HepG2 (cell line): ENCODE data around the gene TNIP1. TPM values are rescaled to one million over a fixed set of nuclear protein-coding genes. Genes with fewer than 3 reads are reported as not detected.

Experiments
- ETV6 ChIP-seq: sonication (generic); formaldehyde crosslinking; conservative IDR thresholded peaks from 2 replicates; pipeline ENCODE4 v1.4.0; 2020; ENCODE audit warnings: missing genetic modification reagents
- ZBTB3 ChIP-seq: sonication (generic); formaldehyde crosslinking; IDR thresholded peaks from 2 replicates; pipeline ENCODE4 v1.4.0; 2020; ENCODE audit warnings: low read depth, mild to moderate bottlenecking, moderate library complexity, missing genetic modification reagents, borderline replicate concordance
- ZMYM3 ChIP-seq: sonication (generic); formaldehyde crosslinking; IDR thresholded peaks from 2 replicates; pipeline ENCODE4 v1.5.1; 2020; ENCODE audit warnings: mild to moderate bottlenecking, missing genetic modification reagents
- ZNF30 ChIP-seq: sonication (generic); formaldehyde crosslinking; IDR thresholded peaks from 2 replicates; pipeline ENCODE4 v1.5.0; 2020; ENCODE audit warnings: mild to moderate bottlenecking, missing genetic modification reagents
- ZNF430 ChIP-seq: sonication (generic); formaldehyde crosslinking; IDR thresholded peaks from 2 replicates; pipeline ENCODE4 v1.9.0; 2021; ENCODE audit warnings: mild to moderate bottlenecking, missing genetic modification reagents
- ZNF460 ChIP-seq: sonication (generic); formaldehyde crosslinking; IDR thresholded peaks from 2 replicates; pipeline ENCODE4 v1.5.1; 2020; ENCODE audit warnings: missing genetic modification reagents, mild to moderate bottlenecking, borderline replicate concordance
- polyA plus RNA-seq, 8 experiments: library from polyadenylated mRNA; depleted of rRNA in 3 of 8; stranded (reverse) in 7 of 8; unstranded in 1 of 8; fragments of >200 nt; fragmentation: Illumina TruSeq in 4 of 8; extraction: Trizol in 4 of 8; gene quantifications; 2 replicates each; pipeline versions ENCODE4 v1.2.1 to v1.2.3, GENCODE V29; 2011 to 2016; ENCODE audit warnings: low read depth in 4 of 8, missing spikeins in 1 of 8, mixed read lengths in 1 of 8; ENCODE audit not compliant: insufficient read depth in 1 of 8
- total RNA-seq, 5 experiments: library from RNA; depleted of rRNA; stranded (reverse); fragments of >200 nt; fragmentation: Illumina TruSeq; extraction: Trizol; gene quantifications; 2 replicates each; pipeline ENCODE4 v1.2.3, GENCODE V29; 2016; ENCODE audit warnings: low read depth in 1 of 5
- TF ChIP-seq, protein P1 (sequence below): sonication (generic); formaldehyde crosslinking; IDR thresholded peaks from 2 replicates; pipeline ENCODE4 v1.4.0; 2020; ENCODE audit warnings: missing genetic modification reagents, borderline replicate concordance
- TF ChIP-seq, protein P2 (sequence below): sonication (generic); formaldehyde crosslinking; conservative IDR thresholded peaks from 2 replicates; pipeline ENCODE4 v1.8.1; 2023; ENCODE audit warnings: missing genetic modification reagents
- TF ChIP-seq, protein P3 (sequence below): sonication (generic); formaldehyde crosslinking; conservative IDR thresholded peaks from 2 replicates; pipeline ENCODE4 v1.5.0; 2020; ENCODE audit warnings: missing genetic modification reagents
- TF ChIP-seq, protein P4 (sequence below): sonication (generic); formaldehyde crosslinking; IDR thresholded peaks from 2 replicates; pipeline ENCODE4 v1.4.0; 2020; ENCODE audit warnings: missing genetic modification reagents
- TF ChIP-seq, protein P5 (sequence below): IDR thresholded peaks from 2 replicates; pipeline ENCODE4 v1.6.1; 2016; ENCODE audit warnings: missing biosample characterization, missing genetic modification reagents, low read depth
- TF ChIP-seq, protein P6 (sequence below): sonication (generic); formaldehyde crosslinking; IDR thresholded peaks from 2 replicates; pipeline ENCODE4 v1.4.0; 2020; ENCODE audit warnings: missing genetic modification reagents

The TNIP1 gene
- total and polyA plus RNA-seq, 2 of the 13 experiments (the other 11 are each of a cell fraction or from before 2014, with no cell fraction given) = 26.2 to 45.9 TPM

DNA sequence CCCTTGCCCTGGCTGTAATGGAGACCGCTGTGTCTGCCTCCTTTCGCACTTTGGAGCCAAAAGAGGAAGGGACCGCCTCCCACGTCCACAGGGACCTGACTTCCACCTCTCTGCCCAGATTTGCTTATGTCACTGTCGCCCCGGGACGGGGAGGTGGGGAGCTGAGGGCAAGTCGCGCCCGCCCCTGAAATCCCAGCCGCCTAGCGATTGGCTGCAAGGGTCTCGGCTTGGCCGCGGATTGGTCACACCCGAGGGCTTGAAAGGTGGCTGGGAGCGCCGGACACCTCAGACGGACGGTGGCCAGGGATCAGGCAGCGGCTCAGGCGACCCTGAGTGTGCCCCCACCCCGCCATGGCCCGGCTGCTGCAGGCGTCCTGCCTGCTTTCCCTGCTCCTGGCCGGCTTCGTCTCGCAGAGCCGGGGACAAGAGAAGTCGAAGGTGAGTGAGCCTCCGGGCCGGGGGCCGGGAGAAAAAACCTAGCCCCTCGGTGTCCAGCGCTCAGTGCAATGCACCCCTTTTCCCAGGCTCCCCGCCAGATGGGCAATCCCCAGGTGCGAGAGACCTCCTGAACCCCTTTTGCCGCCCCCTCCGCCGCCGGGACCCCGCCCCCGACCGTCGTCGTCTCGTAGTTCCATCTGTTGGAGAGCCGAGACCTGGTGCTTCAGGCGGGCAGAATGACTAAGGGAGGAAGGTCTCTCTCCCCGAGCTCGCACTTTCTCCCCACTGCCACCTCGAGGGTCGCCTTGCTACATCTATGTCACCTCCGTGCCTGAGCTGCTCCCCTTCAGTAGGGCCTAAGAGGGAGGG lies 60.3 kb downstream of the TNIP1 start, which contains the start of gene GPX3 (continued):
- TF ChIP-seq, protein P1, sequence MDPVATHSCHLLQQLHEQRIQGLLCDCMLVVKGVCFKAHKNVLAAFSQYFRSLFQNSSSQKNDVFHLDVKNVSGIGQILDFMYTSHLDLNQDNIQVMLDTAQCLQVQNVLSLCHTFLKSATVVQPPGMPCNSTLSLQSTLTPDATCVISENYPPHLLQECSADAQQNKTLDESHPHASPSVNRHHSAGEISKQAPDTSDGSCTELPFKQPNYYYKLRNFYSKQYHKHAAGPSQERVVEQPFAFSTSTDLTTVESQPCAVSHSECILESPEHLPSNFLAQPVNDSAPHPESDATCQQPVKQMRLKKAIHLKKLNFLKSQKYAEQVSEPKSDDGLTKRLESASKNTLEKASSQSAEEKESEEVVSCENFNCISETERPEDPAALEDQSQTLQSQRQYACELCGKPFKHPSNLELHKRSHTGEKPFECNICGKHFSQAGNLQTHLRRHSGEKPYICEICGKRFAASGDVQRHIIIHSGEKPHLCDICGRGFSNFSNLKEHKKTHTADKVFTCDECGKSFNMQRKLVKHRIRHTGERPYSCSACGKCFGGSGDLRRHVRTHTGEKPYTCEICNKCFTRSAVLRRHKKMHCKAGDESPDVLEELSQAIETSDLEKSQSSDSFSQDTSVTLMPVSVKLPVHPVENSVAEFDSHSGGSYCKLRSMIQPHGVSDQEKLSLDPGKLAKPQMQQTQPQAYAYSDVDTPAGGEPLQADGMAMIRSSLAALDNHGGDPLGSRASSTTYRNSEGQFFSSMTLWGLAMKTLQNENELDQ (CRISPR knock-in tag) = no peak
- TF ChIP-seq, protein P2, sequence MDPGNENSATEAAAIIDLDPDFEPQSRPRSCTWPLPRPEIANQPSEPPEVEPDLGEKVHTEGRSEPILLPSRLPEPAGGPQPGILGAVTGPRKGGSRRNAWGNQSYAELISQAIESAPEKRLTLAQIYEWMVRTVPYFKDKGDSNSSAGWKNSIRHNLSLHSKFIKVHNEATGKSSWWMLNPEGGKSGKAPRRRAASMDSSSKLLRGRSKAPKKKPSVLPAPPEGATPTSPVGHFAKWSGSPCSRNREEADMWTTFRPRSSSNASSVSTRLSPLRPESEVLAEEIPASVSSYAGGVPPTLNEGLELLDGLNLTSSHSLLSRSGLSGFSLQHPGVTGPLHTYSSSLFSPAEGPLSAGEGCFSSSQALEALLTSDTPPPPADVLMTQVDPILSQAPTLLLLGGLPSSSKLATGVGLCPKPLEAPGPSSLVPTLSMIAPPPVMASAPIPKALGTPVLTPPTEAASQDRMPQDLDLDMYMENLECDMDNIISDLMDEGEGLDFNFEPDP (CRISPR knock-in tag) = no peak
- TF ChIP-seq, protein P3, sequence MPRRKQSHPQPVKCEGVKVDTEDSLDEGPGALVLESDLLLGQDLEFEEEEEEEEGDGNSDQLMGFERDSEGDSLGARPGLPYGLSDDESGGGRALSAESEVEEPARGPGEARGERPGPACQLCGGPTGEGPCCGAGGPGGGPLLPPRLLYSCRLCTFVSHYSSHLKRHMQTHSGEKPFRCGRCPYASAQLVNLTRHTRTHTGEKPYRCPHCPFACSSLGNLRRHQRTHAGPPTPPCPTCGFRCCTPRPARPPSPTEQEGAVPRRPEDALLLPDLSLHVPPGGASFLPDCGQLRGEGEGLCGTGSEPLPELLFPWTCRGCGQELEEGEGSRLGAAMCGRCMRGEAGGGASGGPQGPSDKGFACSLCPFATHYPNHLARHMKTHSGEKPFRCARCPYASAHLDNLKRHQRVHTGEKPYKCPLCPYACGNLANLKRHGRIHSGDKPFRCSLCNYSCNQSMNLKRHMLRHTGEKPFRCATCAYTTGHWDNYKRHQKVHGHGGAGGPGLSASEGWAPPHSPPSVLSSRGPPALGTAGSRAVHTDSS (CRISPR knock-in tag) = no peak
- TF ChIP-seq, protein P4, sequence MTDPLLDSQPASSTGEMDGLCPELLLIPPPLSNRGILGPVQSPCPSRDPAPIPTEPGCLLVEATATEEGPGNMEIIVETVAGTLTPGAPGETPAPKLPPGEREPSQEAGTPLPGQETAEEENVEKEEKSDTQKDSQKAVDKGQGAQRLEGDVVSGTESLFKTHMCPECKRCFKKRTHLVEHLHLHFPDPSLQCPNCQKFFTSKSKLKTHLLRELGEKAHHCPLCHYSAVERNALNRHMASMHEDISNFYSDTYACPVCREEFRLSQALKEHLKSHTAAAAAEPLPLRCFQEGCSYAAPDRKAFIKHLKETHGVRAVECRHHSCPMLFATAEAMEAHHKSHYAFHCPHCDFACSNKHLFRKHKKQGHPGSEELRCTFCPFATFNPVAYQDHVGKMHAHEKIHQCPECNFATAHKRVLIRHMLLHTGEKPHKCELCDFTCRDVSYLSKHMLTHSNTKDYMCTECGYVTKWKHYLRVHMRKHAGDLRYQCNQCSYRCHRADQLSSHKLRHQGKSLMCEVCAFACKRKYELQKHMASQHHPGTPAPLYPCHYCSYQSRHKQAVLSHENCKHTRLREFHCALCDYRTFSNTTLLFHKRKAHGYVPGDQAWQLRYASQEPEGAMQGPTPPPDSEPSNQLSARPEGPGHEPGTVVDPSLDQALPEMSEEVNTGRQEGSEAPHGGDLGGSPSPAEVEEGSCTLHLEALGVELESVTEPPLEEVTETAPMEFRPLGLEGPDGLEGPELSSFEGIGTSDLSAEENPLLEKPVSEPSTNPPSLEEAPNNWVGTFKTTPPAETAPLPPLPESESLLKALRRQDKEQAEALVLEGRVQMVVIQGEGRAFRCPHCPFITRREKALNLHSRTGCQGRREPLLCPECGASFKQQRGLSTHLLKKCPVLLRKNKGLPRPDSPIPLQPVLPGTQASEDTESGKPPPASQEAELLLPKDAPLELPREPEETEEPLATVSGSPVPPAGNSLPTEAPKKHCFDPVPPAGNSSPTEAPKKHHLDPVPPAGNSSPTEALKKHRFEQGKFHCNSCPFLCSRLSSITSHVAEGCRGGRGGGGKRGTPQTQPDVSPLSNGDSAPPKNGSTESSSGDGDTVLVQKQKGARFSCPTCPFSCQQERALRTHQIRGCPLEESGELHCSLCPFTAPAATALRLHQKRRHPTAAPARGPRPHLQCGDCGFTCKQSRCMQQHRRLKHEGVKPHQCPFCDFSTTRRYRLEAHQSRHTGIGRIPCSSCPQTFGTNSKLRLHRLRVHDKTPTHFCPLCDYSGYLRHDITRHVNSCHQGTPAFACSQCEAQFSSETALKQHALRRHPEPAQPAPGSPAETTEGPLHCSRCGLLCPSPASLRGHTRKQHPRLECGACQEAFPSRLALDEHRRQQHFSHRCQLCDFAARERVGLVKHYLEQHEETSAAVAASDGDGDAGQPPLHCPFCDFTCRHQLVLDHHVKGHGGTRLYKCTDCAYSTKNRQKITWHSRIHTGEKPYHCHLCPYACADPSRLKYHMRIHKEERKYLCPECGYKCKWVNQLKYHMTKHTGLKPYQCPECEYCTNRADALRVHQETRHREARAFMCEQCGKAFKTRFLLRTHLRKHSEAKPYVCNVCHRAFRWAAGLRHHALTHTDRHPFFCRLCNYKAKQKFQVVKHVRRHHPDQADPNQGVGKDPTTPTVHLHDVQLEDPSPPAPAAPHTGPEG (CRISPR knock-in tag) = 0 out of 2 replicates have a peak, but pooled peaks have one; percentile 42
- 0 out of 2 replicates have a peak, but pooled peaks have one; percentile 43 for TF ChIP-seq ETV6 (CRISPR knock-in tag)
- TF ChIP-seq, protein P5, sequence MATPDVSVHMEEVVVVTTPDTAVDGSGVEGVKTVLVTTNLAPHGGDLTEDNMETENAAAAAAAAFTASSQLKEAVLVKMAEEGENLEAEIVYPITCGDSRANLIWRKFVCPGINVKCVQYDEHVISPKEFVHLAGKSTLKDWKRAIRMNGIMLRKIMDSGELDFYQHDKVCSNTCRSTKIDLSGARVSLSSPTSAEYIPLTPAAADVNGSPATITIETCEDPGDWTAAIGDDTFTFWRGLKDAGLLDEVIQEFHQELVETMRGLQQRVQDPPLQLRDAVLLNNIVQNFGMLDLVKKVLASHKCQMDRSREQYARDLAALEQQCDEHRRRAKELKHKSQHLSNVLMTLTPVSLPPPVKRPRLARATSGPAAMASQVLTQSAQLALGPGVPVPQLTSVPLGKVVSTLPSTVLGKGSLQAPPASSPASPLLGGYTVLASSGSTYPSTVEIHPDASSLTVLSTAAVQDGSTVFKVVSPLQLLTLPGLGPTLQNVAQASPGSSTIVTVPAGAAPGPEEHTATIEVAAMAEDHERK (CRISPR knock-in tag) = no peak
- TF ChIP-seq ZNF460 (CRISPR knock-in tag) = no peak
- peak; percentile 85; the same call in 1 of the 2 replicates for TF ChIP-seq ZNF430 (CRISPR knock-in tag)
- TF ChIP-seq, protein P6, sequence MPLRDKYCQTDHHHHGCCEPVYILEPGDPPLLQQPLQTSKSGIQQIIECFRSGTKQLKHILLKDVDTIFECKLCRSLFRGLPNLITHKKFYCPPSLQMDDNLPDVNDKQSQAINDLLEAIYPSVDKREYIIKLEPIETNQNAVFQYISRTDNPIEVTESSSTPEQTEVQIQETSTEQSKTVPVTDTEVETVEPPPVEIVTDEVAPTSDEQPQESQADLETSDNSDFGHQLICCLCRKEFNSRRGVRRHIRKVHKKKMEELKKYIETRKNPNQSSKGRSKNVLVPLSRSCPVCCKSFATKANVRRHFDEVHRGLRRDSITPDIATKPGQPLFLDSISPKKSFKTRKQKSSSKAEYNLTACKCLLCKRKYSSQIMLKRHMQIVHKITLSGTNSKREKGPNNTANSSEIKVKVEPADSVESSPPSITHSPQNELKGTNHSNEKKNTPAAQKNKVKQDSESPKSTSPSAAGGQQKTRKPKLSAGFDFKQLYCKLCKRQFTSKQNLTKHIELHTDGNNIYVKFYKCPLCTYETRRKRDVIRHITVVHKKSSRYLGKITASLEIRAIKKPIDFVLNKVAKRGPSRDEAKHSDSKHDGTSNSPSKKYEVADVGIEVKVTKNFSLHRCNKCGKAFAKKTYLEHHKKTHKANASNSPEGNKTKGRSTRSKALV = 0 out of 2 replicates have a peak, but pooled peaks have one; percentile 27
- TF ChIP-seq ZNF30 = no peak
- no peak for TF ChIP-seq ZMYM3 (CRISPR knock-in tag)
- no peak for TF ChIP-seq ZBTB3
